GM21576 (cell line): Measurements from ENCODE around the gene TOM1.

ENCODE experiments used
- ATAC-seq: cut with Tn5 transposase; IDR thresholded peaks from one replicate; pipeline ENCODE4 v1.9.1; 2021; ENCODE audit warnings: mild to moderate bottlenecking, moderate library complexity; ENCODE audit not compliant: unreplicated experiment

The TOM1 gene

DNA sequence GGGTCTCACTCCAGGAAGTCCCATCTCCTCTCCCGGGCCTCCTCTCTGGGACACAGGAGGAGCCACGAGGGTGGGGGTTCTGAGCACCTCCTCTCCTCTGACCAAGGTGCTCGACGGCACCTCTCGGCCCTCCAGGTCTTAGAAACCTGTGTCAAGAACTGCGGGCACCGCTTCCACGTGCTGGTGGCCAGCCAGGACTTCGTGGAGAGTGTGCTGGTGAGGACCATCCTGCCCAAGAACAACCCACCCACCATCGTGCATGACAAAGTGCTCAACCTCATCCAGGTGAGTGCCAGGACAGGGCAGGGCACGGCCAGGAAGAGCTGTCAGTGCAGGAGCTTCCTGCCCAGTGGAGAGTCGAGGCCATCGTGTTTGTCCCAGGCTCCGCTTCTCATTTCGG is 23.2 kb downstream of the TOM1 start:
- no peak for ATAC-seq

DNA sequence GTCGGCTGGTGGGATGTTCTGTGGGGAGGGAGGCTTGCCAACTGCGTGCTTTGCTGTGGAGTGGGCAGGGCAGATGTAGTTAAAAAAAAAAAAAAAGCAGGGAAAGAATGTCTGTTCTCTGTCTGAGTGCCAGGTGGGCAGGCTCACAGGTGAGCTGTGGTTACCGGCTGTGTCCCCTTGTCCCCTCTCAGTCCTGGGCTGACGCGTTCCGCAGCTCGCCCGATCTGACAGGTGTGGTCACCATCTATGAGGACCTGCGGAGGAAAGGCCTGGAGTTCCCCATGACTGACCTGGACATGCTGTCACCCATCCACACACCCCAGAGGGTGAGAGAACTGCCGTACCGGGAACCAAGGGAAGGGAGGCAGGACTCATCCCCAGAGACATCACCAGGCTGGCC is 23.6 kb downstream of the TOM1 start:
- no peak for ATAC-seq

- ATAC-seq: no peak
Observed at GRCh38 chr22:35324067-35324466, 24.4 kb downstream of the TOM1 start.

DNA sequence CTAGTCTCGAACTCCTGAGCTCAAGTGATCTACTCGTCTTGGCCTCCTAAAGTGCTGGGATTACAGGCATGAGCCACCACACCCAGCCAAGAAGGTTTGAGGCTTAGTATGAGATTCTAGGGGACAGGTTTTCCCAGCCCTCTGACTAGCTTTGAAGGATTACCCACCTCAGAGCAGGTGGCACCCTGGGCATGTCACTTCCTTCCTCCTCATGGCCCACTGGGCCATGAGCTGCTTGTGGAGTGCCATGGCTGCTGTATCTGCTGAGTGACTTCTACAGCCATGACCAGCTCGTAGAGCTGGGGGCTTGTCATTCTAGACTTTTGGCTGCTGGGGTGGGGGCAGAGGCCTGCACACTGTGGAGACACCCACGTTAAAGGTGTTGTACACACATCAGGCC is 25.1 kb downstream of the TOM1 start:
- no peak for ATAC-seq

DNA sequence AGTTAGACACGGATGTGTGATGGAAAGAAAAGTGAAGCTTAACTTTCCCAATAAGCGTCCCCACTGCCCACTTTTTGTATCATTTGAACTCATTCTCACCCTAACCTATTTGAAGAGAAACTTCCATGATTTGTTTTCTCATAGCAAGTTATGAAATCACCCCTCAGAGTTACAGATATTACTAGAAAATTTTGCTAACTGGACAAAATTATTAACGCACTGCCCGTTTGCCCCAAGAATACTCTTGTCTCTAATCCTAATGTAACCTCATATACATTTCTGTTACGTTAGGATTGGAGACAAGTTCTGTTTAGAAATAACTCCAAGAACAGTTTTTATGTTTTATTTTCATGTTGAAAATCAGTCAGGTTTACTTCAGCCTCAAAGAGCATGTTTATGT is 25.5 kb downstream of the TOM1 start:
- no peak for ATAC-seq

DNA sequence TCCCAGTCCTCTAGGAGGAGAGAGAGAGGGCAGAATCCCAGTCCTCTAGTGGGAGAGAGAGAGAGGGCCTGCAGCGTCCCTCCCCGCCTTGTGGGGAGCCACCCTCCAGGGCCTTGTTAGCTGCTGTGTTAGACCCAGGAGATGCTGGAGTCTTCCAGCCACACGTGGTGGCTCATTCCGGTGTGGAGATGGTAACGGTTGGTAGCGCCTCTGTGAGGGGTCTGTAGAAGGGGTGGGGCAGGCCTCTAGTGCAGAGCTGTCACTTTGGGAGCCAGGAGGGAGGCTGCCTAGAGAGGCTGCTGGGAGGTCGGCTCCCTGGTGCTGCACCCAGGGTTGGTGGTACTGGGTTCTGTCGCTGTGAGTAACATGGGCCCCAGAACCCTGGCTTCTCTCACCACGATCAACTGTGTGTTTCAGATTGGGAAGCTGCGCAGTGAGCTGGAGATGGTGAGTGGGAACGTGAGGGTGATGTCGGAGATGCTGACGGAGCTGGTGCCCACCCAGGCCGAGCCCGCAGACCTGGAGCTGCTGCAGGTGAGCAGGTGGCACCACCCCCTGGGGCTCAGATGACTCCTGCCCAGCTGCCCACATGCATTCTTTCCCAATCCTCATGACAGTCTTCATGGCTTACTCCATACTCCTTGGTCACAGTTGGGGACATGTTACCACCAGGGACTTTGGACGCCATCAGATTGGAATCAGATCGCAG is 27.3 kb downstream of the TOM1 start:
- ATAC-seq: no peak

DNA sequence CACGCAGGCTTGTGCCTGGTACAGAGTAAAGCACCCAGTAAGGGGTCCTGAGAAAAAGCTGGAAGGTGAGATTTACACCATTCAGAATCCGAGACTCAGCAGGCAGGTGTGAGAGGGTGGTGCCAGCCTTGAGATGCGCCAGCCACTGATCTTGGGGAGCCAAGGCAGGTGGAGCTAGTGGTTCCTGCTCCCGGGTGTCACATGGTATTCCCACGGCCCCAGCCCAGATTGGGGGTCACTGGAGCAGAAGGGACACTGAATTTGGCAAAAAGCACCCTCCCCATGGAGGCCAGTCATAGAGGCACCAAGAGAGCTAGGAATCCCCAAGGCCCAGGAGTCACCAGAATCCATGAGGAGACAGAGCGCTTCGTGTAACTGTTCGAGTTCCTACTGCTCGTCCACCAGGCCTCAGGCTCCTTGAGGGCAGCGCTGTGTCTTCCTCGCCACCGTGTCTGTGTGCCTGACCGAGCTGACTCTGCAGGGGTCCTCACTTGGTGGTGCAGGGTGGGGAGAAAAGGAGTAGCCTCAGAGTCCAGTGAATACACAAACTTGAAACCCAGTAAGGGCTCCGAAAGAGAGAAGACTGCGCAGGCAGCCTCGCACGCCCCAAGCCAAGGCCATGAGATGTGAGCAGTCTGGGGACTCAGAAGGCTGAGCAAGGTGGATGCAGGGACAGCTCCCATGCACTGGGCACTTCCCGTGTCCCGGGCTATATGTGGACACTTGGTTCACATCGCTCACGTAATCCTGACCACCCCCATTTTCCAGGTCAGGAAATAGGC is 28.2 kb downstream of the TOM1 start:
- no peak for ATAC-seq

GRCh38 chr22:35328472-35328885 is 28.8 kb downstream of the TOM1 start:
- ATAC-seq: no peak

GRCh38 chr22:35329114-35329847 is 29.6 kb downstream of the TOM1 start:
- ATAC-seq: no peak

GRCh38 chr22:35330258-35330861 is 30.7 kb downstream of the TOM1 start:
- ATAC-seq: no peak

DNA sequence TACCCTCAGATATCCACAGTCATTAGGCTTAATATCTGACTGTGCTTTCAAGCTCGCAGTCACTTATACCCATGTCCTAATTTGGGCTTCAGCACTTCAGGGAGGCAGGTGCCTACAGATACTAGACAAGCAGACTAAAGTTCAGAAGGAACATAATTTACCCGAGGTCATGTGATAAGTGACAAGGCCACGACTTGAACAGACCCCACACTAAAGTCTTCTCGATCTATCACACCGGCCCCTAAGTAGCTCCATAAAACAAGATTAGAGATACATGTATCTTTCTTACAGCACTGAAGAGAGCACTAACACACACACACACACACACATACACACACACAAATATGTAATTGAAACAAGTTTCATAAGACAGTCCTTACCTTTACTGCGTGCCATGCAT is 32.6 kb downstream of the TOM1 start:
- ATAC-seq: no peak

DNA sequence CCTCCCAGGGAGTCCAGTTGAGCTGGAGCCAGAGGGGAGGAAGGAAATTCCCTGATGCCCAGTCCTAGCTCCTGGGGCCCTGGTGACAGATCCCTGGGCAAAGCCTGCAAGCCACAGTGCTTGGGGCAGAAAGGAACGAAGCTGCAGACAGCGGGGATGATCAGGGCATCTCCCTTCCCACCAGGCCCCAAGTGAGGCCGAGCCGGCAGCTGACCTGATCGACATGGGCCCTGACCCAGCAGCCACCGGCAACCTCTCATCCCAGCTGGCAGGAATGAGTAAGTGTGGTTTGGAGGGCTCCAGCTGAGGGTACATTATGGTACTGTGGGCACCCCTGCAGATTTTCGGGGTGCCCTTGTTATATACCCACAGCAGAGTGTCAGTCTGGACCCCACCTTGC is 33.5 kb downstream of the TOM1 start:
- ATAC-seq: no peak

- no peak for ATAC-seq
Observed at GRCh38 chr22:35334004-35334403, 34.3 kb downstream of the TOM1 start.

- ATAC-seq: no peak
Observed at GRCh38 chr22:35335468-35335867, 35.8 kb downstream of the TOM1 start.

GRCh38 chr22:35335936-35336781 is 36.5 kb downstream of the TOM1 start:
- no peak for ATAC-seq

GRCh38 chr22:35337932-35338331 is 38.2 kb downstream of the TOM1 start:
- ATAC-seq: no peak

DNA sequence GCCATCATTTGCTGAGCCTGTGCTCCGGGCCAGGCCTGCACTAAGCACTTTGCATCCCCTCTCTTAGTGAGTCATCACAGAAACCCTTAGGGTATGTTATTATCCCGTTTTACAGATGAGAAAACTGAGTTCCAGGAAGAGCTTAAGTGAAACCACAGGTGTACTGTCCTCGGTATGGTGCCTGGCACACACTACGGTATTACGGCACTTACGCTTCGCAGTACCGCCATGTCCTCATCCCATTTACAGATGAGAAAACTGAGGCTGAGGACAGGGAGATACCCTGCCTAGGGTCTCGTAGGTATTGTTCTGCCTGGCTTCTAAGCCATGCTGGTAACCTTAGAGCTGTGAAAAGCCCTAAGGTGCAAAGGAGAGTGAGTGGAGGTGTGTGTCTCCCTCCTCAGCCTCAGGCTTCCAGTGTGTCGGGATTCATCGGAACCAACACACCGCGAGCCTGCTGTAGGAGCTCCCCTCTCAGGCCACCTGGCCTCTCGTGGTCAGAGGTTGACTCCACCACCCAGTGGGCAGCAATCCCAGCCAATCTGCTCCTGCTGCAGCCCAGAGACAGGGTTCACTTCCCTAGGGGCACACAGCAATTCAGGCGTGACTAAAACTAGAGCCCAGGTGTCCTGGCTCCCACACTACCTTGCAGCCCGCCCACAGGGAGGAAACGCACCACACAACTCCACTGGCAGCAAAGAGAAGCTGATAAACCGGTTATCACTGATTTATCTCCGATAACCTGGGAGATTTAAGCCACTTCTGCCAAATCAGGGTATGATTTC is 41.6 kb downstream of the TOM1 start:
- ATAC-seq: no peak

- no peak for ATAC-seq
Observed at GRCh38 chr22:35342390-35342789, 42.7 kb downstream of the TOM1 start.

- ATAC-seq: no peak
Observed at GRCh38 chr22:35343664-35344550, 44.2 kb downstream of the TOM1 start.
